ENCODE data around the gene ESPNL. TPM values are rescaled to one million over a fixed set of nuclear protein-coding genes. Genes with fewer than 3 reads are reported as not detected.
A peak's percentile ranks its signal among the peaks of the same experiment; 100 is the strongest.

ESPNL gene
- total RNA-seq, 2 experiments from 2014 or later, result 0.05 TPM; not detected in 1

GRCh38 chr2:238097988-238098871, 1.9 kb upstream of the ESPNL start:
- H3K9me3 Mint-ChIP-seq (ENCODE audit: low read depth), result no peaks in the 10 kb centered on the region
- H3K36me3 Mint-ChIP-seq, result peaks cover 5% of the 10 kb centered on the region
- H3K4me1 Mint-ChIP-seq, result no peaks in the 10 kb centered on the region
- ATAC-seq (peak; percentile 73), DNase-seq (peak; percentile 40)
- H3K4me3 Mint-ChIP-seq, result no peak overlapping the region
- CTCF ChIA-PET, result no interaction called here
- H3K27me3 Mint-ChIP-seq, result no peaks in the 10 kb centered on the region
- H3K27ac Mint-ChIP-seq, result no peak overlapping the region

GRCh38 chr2:238098901-238099713, 1.0 kb upstream of the ESPNL start:
- Mint-ChIP-seq H3K4me1 (no peaks in the 10 kb centered on the region), H3K27me3 (no peaks in the 10 kb centered on the region), H3K4me3 (no peak overlapping the region), H3K9me3 (ENCODE audit: low read depth) (no peaks in the 10 kb centered on the region), H3K36me3 (peaks cover 5% of the 10 kb centered on the region), H3K27ac (no peak overlapping the region)
- ATAC-seq (no peak), DNase-seq (peak; percentile 35)
- CTCF ChIA-PET, result no interaction called here

- Mint-ChIP-seq H3K4me1 (no peaks in the 10 kb centered on the region), H3K36me3 (peaks cover 5% of the 10 kb centered on the region), H3K4me3 (no peak overlapping the region), H3K9me3 (ENCODE audit: low read depth) (no peaks in the 10 kb centered on the region), H3K27ac (no peak overlapping the region), H3K27me3 (no peaks in the 10 kb centered on the region)
- DNase-seq, result no peak
- CTCF ChIA-PET, result no interaction called here
- ATAC-seq, result no peak
Measured at GRCh38 chr2:238099714-238100048, 459 bp upstream of the ESPNL start.

GRCh38 chr2:238100821-238101771, 956 bp downstream of the ESPNL start:
- Mint-ChIP-seq H3K9me3 (ENCODE audit: low read depth) (no peaks in the 10 kb centered on the region), H3K36me3 (peaks cover 5% of the 10 kb centered on the region), H3K4me1 (no peaks in the 10 kb centered on the region), H3K27ac (no peak overlapping the region), H3K4me3 (no peak overlapping the region), H3K27me3 (no peaks in the 10 kb centered on the region)
- CTCF ChIA-PET, result no interaction called here
- DNase-seq, result peak; percentile 34
- ATAC-seq, result no peak

GRCh38 chr2:238101891-238102841, 2.0 kb downstream of the ESPNL start:
- Mint-ChIP-seq H3K36me3 (peaks cover 5% of the 10 kb centered on the region), H3K27me3 (no peaks in the 10 kb centered on the region), H3K9me3 (ENCODE audit: low read depth) (no peaks in the 10 kb centered on the region), H3K4me1 (no peaks in the 10 kb centered on the region), H3K27ac (no peak overlapping the region), H3K4me3 (no peak overlapping the region)
- CTCF ChIA-PET, result no interaction called here
- DNase-seq, result peak; percentile 33
- no peak for ATAC-seq

- CTCF ChIA-PET, result no interaction called here
- DNase-seq, result no peak
- Mint-ChIP-seq H3K27ac (no peak overlapping the region), H3K27me3 (no peaks in the 10 kb centered on the region), H3K4me3 (no peak overlapping the region), H3K36me3 (peaks cover under 1% of the 10 kb centered on the region), H3K9me3 (ENCODE audit: low read depth) (no peaks in the 10 kb centered on the region), H3K4me1 (no peaks in the 10 kb centered on the region)
- no peak for ATAC-seq
Measured at GRCh38 chr2:238102865-238103264, 2.7 kb downstream of the ESPNL start.

- Mint-ChIP-seq H3K36me3 (no peaks in the 10 kb centered on the region), H3K27me3 (no peaks in the 10 kb centered on the region), H3K4me1 (peaks cover 6% of the 10 kb centered on the region), H3K27ac (no peak overlapping the region), H3K9me3 (ENCODE audit: low read depth) (no peaks in the 10 kb centered on the region), H3K4me3 (no peak overlapping the region)
- peak; percentile 32 for DNase-seq
- CTCF ChIA-PET, result no interaction called here
- ATAC-seq, result no peak
Measured at GRCh38 chr2:238103465-238104225, 3.5 kb downstream of the ESPNL start.

GRCh38 chr2:238104226-238104690, 4.1 kb downstream of the ESPNL start:
- Mint-ChIP-seq H3K27me3 (no peaks in the 10 kb centered on the region), H3K4me1 (peaks cover 12% of the 10 kb centered on the region), H3K9me3 (ENCODE audit: low read depth) (no peaks in the 10 kb centered on the region), H3K36me3 (no peaks in the 10 kb centered on the region), H3K27ac (no peak overlapping the region), H3K4me3 (no peak overlapping the region)
- ATAC-seq (no peak), DNase-seq (no peak)
- CTCF ChIA-PET, result no interaction called here

- DNase-seq (peak; percentile 36), ATAC-seq (no peak)
- H3K9me3 Mint-ChIP-seq (ENCODE audit: low read depth), result no peaks in the 10 kb centered on the region
- H3K36me3 Mint-ChIP-seq, result no peaks in the 10 kb centered on the region
- H3K27ac Mint-ChIP-seq, result no peak overlapping the region
- no peaks in the 10 kb centered on the region for H3K27me3 Mint-ChIP-seq
- peaks cover 13% of the 10 kb centered on the region for H3K4me1 Mint-ChIP-seq
- CTCF ChIA-PET, result no interaction called here
- H3K4me3 Mint-ChIP-seq, result no peak overlapping the region
Measured at GRCh38 chr2:238104691-238105371, 4.7 kb downstream of the ESPNL start.

GRCh38 chr2:238105506-238106338, 5.6 kb downstream of the ESPNL start:
- Mint-ChIP-seq H3K36me3 (no peaks in the 10 kb centered on the region), H3K27me3 (no peaks in the 10 kb centered on the region), H3K9me3 (ENCODE audit: low read depth) (no peaks in the 10 kb centered on the region), H3K4me1 (peaks cover 13% of the 10 kb centered on the region), H3K27ac (no peak overlapping the region), H3K4me3 (no peak overlapping the region)
- ATAC-seq (no peak), DNase-seq (peak; percentile 21)
- CTCF ChIA-PET, result no interaction called here

- Mint-ChIP-seq H3K4me3 (no peak overlapping the region), H3K27ac (no peak overlapping the region), H3K4me1 (peaks cover 13% of the 10 kb centered on the region), H3K27me3 (no peaks in the 10 kb centered on the region), H3K36me3 (no peaks in the 10 kb centered on the region), H3K9me3 (ENCODE audit: low read depth) (no peaks in the 10 kb centered on the region)
- peak; percentile 36 for DNase-seq
- no peak for ATAC-seq
- CTCF ChIA-PET, result no interaction called here
Measured at GRCh38 chr2:238106339-238106697, 6.2 kb downstream of the ESPNL start.
